ENCODE results near the gene RBP7.

DNA sequence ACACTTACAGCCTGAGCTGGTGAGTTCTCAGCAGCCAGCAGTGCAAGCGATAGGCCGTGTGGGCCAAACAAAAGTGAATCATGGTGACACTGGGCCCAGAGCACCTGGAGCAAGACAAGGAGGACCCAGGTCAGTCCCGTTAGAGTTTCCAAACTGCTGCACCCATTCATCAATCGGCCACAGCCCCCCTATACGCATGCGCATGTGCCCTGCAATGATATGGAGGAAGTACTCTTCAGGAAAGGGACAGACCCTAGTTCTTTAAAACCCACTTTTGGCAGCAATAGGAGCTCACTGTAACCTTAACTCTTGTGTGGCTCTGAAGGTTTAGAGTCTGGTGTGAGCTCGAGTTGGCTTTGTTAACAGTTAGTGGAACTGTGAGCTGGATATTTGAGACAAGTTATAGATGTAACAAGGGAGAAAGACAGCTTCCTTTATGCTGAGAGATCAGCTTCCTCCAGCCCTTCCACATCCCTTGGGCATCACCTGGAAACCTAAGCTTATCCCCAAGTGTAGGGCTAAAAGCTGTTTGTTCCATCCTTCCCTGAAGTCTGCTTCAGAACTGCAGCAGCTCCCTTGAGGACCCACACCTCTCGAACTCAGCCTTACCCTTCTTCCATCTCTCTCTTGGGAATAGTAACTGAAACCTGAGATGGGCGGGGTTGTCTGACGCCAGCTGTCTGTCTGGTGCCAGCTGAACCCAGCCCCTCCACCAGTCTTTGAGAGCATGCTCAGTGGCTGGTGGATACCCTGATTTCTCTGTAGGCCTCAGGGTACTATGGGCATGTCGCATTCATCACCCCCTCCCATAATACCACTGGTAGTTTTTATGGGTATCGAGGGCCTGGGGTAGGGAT, 36.1 kb upstream of the RBP7 start:
- TF ChIP-seq ZNF24 (IDR thresholded peaks at IDR 0.05) (no peak), CHD1 (IDR thresholded peaks at IDR 0.05; ENCODE audit: low read depth, low read length) (no peak), ATF7 (IDR thresholded peaks at IDR 0.05; ENCODE audit: low read depth) (no peak), FOXK2 (IDR thresholded peaks at IDR 0.05) (no peak), CBX5 (IDR thresholded peaks at IDR 0.05; ENCODE audit: low read depth) (no peak), ETV6 (conservative IDR thresholded peaks at IDR 0.05 in 1 of 2, IDR thresholded peaks at IDR 0.05 in 1 of 2; ENCODE audit: borderline replicate concordance in 1 of 2, low read depth in 1 of 2) (no peak), TCF3 (IDR thresholded peaks at IDR 0.05; ENCODE audit: borderline replicate concordance, insufficient read depth, low read depth, low read length) (no peak), STAT1 (conservative IDR thresholded peaks at IDR 0.05) (no peak)
- TF ChIP-seq, protein P1, sequence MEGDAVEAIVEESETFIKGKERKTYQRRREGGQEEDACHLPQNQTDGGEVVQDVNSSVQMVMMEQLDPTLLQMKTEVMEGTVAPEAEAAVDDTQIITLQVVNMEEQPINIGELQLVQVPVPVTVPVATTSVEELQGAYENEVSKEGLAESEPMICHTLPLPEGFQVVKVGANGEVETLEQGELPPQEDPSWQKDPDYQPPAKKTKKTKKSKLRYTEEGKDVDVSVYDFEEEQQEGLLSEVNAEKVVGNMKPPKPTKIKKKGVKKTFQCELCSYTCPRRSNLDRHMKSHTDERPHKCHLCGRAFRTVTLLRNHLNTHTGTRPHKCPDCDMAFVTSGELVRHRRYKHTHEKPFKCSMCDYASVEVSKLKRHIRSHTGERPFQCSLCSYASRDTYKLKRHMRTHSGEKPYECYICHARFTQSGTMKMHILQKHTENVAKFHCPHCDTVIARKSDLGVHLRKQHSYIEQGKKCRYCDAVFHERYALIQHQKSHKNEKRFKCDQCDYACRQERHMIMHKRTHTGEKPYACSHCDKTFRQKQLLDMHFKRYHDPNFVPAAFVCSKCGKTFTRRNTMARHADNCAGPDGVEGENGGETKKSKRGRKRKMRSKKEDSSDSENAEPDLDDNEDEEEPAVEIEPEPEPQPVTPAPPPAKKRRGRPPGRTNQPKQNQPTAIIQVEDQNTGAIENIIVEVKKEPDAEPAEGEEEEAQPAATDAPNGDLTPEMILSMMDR (IDR thresholded peaks at IDR 0.05 in 2 of 3, conservative IDR thresholded peaks at IDR 0.05 in 1 of 3; ENCODE audit: control insufficient read depth in 2 of 3, extremely low read depth in 1 of 3, insufficient read depth in 1 of 3, low read depth in 3 of 3, low read length in 3 of 3): no peak
